ENCODE results near the gene SNX15.
"Not testable (repeated sequence)": the region's sequence is repeated elsewhere in the genome, so short reads cannot be mapped to it uniquely, and the experiment has no call there.

SNX15 gene

DNA sequence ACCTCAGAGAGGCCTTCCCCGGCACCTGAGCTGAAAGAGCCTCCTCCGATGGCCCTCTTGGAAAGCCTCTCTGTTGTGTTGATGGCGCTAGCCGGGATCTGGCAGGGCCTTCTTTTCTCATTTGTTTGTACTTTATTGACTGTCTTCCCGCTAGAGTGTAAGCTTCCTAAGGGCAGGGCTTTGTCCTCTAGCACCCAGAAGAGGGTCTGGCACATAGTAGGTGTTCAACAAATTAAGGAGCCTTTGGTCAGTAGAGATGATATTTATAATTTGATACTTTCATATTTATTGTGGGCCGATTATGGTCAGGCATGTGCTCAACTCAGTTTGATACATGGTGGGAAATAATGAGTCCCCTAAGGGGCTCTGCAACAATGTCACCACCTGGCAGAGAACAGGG is 9.3 kb upstream of the SNX15 start:
- DNase-seq, result no peak

DNA sequence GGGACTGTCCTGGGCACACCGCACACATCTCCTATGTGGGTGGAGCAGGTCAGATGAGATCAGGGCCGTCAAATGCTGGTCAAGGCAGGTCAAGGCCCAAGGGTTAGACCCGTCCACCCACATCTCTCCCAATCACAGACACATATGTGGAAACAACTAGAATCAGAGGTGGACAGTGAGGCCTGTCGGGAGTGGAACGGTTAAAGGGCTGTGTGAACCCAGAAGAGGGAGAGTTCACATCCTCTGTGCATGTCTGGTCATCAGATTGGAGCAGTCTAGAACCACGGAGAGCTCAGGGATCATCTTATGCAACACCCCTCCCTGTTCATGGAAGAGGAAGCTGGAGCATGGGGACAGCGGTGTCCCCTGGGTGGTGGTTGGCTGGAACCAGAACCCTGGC is 7.4 kb upstream of the SNX15 start:
- no peak for DNase-seq

DNA sequence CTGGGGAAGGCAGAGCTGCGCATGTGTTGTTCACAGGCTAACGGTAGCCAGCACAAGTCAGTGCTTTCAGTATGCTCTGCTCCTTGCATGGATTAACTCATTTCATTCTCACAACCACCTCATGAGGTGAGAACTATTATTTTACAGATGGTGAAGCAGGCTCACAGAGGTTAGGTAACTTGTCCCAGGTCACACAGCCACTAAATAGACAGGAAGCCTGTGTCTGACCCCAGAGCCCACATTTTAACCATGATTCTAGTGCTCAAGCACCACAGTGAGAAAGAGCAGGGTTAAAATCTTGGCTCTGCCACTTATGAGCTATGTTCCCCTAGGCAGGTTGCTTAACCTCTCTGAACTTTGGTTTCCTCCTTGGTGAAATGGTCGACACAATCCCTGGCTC is 6.2 kb upstream of the SNX15 start:
- DNase-seq, result no peak

DNA sequence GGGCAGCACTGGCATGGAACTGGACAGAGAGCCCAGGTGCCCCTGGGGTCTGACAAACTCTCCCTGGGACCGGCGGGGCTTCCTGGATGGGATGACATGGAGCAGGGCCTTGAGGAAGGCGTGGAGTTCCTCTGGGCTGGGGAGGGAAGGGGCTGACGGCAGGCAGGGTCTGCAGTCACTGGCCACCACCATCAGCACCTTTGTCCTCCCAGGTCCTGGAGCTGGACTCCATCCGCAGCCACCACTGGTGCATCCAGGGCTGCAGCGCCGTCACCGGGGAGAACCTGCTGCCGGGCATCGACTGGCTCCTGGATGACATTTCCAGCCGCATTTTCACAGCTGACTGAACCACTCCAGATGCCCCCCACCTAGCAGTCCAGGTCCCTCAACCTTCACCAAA is 5.7 kb upstream of the SNX15 start:
- DNase-seq, result no peak

DNA sequence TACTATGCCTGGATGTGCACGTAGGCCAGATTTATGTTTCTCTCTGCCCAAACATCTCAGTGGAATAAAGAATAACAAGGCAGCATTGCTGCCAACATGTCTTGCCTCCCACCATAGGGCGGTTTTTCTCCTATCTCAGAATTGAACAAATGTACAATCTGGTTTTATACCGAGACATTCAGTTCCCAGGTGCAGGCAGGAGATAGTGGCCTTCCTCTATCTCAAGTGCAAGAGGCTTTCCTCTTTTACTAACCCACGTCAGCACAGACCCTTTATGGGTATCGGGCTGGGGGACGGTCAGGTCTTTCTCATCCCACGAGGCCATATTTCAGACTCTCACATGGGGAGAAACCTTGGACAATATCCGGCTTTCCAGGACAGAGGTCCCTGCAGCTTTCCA is 3.7 kb upstream of the SNX15 start:
- not testable (repeated sequence) for DNase-seq

DNA sequence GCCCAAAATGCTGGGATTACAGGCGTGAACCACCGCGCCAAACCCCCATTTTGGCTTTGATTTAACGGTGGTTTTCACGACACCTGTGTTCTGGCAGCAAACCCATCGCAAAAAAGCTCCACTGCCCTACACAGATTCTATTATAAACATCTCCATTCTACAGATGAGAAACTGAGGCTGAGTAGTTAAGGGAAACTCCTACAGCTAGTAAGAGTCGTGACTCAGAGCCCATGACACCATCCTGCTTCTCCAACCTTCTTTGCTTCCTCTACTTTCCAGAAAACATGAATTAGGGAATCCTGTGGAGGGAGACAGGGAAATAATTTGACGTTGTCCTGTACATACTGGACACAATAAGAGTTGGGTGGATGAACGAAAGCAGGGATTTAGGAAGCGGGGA is 429 bp upstream of the SNX15 start:
- DNase-seq, result no peak

DNA sequence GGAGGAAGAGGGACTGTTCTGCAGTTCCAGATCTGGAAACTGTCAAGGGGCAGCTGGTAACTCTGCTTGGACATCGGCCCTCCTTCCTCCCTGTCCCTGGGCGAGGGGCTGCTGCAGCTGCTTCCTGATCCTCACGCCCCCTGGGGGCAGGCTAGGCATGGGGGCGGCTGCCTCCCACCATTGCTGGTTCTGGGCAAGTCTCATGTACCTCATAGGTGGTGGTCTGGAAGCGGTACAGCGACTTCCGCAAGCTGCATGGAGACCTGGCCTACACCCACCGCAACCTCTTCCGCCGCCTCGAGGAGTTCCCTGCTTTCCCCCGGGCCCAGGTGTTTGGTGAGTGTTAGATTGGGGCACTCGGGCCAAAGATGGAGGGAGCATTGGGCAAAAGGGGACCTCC is 5.0 kb downstream of the SNX15 start:
- no peak for DNase-seq

DNA sequence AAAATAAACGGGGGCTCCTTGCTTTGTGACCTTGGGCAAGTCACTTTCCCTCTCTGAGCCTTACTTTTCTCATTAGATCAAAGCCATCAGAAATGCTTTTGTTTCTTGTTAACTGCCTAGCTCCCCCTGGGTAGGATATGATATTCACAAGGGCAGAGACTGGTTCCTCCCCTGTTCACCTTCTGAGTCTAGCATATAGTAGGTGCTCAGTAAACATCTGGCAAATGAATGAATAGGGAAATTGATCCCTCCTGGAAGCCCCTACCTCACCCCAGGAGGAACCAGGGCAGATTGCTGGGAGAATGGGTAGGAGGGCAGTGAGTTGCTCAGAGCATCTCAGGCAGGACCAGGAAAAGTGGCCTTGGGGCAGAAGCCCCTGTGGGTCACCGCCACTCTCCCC is 7.2 kb downstream of the SNX15 start:
- no peak for DNase-seq

DNA sequence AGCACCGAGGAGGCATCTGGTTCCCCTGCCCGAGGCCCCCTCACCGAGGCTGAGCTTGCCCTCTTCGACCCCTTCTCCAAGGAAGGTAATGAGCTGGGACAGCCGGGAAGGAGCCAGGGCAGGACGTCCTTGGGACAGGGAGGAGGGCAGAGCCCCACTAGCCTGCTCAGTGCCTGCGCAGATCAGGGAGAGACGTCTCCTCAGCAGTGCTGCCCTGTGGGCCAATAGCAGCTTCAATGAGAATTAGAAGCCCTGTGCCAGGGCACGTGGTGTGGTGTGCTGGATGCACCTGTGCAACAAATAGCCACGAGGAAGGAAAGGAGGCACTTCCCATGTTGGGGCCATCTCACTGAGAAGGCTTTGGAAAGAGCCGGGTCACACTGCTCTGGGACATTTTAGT is 8.3 kb downstream of the SNX15 start:
- DNase-seq, result no peak

DNA sequence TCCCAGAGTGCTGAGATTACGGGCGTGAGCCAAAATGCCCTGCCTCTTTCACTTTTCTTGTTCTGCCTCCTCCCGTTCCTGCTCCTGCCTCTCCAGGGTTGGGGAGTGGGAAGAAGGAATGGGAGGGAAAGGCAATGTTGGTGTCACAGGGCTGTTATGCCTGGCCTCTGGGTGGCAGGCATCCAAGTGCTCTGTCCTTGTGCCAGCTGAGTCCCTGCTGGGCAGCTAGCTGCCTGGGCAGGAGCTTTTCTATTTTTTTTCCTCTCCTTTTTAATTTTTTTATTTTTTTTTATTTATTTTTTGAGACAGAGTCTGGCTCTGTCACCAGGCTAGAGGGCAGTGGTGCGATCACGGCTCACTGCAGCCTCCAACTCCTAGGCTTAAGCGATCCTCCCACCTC is 9.7 kb downstream of the SNX15 start:
- no peak for DNase-seq

DNA sequence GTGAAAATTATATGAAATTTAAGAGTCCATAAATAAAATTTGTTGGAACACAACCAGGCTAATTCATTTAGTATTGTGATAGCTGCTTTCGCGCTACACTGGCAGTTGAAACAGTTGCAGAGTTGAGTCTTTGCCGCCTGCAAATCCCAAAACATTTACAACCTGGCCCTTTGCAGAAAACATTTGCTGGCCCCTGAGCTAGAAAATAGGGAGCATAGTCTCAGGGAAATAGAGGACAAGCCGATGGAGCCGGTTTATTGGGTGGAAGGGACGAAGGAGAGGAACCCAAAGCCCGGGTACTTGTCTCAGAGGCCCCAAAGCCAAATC is 13.2 kb downstream of the SNX15 start:
- DNase-seq, result no peak

DNA sequence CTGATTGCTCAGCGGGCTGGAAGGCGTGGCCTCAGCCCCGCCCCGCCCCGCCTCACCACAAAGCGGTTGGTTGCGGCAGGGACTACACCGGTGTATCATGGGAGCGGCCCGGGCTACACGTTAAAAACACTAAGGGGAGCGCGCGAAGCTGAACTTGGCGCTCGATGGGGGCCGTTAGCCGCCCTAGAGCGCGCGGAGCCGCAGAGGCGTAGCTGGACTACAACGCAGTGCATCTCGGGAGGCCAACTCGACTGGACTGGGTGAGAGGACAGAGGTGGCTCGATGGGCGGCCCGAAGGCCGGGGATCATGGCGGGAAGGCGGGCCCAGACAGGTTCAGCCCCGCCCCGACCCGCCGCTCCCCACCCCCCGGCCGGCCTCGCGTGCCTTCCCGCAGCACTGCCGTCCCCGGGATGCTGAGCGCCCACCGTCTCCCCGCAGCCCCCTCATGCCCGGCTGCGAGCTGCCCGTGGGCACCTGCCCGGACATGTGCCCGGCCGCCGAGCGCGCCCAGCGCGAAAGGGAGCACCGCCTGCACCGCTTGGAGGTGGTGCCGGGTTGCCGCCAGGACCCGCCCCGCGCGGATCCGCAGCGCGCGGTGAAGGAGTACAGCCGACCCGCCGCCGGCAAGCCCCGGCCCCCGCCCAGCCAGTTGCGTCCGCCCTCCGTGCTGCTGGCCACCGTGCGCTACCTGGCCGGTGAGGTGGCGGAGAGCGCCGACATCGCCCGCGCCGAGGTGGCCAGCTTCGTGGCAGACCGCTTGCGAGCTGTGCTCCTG is 13.8 kb downstream of the SNX15 start, which contains the start of gene SAC3D1:
TSS of gene SAC3D1 (plus strand) at position 364 of the 776 bp plus-strand sequence. CDS start at position 447, 83 bp downstream.
- DNase-seq, result peak; percentile 87 to 91

DNA sequence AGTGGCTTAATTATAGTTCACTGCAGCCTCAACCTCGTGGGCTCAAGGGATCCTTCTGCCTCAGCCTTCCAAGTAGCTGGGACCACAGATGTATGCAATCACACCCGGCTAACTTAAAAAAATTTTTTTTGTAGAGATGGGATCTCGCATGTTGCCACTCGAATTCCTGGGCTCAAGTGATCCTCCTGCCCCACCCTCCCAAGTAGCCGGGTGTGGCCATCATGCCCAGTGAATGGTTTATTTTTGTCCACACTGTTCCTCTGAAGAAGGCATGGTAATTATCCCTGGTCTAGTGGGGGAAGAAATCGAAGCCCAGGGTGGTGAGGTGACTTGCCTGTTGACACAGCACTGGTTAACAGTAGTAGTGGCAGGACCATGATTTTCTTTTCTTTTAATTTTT is 15.7 kb downstream of the SNX15 start:
- DNase-seq, result no peak

DNA sequence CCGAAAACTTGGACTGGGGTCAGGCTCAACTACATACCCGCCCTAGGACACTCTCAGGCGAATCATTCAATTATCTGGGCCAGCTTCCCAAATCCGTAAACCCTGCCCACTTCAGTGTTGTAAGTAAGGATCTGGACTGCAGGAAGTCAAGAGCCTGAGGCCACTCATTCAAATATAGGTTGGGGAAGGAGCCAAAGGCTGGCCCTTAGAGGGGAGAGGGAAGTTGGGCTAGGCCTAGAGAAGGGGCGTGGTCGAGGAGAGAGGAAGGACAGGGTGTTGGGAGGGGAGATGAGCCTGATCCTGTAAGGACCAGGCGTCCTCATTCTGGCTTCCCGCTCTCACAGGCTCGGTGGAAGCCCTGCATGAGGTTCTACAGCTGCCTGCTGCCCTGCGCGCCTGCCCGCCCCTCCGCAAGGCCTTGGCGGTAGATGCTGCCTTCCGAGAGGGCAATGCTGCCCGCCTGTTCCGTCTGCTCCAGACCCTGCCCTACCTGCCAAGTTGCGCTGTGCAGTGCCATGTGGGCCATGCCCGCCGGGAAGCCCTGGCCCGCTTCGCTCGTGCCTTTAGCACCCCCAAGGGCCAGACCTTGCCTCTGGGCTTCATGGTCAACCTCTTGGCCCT is 16.8 kb downstream of the SNX15 start:
- peak in 1 of 2 donors; percentile 26 for DNase-seq

DNA sequence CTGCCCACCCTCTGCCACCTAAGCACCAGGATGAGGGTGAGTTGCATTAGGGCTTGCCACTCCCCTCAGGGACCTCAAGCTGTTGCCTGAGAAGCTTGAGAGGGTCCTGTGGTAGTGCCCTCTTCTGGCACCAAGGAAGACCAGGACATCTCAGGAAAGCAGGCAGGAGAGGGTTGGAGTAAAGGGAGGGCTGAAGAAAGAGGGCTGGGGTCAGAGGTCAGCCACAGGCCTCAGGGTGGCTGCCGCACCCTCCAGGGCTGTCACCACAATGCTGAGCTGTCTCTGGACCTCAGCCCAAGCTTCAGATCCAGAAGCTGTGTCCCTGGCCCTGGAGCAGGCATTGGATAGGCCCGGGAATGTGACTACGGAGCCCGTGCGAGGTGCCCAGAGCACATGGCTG is 17.8 kb downstream of the SNX15 start:
- DNase-seq, result no peak

DNA sequence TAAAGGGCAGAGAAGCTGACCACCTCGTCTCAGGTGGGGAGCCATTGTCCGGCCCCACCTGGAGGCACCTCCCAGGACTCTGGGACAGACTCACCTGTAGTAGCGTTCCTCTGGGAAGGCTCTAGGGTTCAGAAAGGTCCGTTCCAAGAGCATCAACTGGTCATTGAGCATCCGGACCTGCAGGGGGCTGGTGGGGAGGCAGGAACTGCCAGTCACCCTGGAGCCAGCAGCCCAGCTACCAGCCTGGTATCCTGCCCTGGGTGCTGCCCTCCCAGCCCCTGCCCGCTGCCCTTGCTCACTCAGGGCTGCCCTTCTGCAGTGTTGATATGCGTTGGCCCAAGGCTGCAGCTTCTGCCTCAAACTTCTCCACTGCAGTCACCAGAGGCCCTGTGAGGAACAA is 18.5 kb downstream of the SNX15 start:
- DNase-seq, result no peak

DNA sequence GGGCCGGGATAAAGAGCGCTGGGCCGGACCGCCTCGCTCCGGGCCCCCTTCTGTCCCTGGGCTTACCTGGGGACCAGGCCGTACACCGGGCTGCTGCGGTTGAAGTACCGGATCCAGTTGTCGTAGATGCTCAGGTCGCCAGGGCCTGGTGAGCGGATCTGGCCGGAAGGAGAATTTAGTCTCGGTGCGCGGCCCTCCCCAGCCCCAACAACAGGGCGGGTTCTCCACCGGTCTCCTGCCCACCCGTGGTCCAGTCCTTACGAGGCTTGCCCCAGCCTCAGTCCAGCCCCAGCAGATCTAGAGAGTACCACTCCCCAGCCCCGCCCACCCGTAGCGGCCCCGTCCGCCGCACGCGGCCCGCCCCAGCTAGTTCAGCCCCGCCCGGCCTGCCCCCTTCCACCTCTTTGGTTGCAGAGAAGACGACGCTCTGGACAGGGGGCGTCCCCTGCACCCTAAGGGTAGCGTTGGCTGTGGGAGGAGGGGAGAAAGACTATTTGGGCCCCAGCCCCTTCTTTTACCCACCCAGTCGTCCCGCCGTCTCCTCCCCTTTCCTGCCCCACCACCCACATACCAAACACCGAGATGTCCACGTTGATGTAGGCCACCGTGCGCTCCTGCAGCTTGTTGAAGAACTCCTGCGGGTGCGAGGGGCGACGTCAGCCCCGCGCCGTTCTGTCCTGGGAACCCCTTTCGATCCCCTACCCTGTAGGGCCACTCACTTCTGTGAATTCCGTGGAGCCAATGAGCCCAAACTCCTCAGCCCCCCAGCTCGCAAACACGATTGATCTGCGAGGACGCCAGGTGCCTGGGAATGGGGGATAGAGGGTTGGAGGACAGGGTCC is 20.6 kb downstream of the SNX15 start:
- DNase-seq, result peak in 1 of 2 donors; percentile 25

DNA sequence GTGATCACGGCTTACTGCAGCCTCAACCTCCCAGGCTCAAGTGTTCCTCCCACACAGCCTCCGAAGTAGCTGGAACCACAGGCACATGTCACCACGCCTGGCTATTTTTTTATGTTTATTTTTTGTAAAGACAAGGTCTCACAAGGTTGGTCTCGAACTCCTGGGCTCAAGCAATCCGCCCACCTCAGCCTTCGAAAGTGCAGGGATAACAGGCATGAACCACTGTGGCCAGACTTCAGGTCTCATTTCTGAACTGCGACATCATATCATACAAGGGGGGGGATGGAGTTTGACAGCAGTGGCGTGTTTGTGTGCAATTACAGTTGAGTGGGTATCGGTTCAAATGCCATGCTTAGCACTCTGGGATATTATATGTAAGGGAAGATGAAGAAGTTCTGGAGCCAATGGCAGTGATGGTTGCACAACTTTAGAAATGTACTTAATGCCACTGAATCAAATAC is 24.2 kb downstream of the SNX15 start:
- no peak for DNase-seq

DNA sequence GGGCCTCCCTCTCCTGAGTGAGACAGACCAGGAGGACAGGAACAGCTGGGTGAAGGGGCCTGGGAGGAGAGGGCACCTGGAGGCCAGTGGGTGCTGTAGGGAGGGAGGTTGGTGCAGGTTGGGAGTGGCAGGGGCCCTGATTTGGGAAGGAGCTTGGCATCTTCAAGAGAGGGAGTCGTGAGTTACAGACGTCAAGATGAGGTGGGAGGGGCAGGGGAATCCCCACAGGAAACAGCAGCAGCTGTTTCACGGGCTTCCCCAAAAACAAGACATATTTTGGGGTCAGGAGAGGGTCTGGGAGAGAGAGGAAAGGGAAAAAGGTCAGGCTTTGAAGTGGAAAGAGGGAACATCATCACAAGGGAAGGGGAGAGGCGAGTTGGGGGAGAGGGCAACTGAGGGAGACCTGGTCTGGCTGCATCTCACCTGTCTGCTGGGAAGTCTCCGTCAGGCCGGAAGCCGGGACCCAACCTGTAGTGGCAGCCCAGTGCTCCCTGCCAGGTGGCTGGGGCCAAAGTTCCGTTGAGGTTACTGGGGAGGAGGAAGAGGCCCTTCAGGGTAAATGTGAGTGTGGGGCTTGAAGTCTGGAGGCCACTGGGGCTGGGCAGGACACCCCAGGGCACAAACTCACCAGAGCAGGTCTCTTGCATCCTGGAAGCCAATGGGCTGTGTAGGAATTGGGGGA is 26.7 kb downstream of the SNX15 start:
- peak; percentile 6 to 34 for DNase-seq

DNA sequence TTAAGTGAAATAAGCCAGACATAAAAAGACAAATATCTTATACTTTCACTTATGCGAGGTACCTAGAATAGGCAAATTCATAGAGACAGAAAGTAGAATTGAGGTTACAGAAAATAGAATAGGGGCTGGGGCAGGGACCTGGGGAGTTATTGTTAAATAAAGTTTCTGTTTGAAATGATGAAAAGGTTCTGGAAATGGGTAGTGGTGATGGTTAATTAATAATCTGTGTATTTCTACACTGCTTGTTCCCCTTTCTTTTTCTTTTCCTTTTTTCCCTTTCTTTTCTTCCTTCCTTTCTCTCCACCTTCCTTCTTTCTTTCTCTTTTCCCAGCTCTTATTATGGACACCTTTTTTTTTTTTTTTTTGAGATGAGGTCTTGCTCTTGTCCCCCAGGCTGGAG is 28.3 kb downstream of the SNX15 start:
- DNase-seq, result no peak

DNA sequence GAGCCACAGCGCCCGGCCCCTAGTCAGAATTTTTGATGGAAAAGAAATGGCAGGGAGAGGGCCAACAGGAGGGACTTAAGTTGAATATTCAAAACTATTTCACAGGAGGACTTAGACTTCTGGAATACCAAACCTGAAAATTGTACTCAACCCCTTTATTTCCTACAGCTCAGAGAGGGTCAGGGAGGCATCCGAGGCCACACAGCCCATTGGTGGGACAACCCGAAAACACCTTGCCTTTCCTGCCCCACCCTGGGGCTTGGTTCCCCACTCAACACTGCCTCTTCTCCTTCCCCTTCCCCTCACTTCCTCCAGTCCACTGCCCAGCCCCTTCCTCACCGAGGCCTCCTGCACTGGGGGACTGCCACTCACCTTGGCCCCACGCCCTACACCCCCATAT is 29.8 kb downstream of the SNX15 start:
- DNase-seq, result no peak

DNA sequence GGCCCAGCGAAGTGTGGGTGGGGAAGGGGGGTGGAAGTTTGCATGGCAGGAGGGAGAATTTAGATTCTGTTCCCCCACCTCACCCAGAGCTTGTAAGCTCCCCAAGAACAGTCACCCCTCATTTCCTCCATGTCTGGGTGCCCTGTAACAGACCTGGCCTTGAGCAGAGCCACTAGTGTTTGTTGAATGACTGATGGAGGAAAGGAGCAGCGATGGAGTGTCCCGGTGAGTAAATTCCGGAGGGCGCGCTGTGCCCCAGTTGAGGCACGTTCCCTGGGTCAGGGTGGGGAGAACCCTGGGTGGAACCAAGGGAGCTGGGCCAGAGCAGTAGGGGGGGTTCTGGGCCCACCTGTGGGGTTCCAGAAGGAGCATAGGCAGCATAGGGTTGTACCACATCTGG is 30.3 kb downstream of the SNX15 start:
- DNase-seq, result no peak

DNA sequence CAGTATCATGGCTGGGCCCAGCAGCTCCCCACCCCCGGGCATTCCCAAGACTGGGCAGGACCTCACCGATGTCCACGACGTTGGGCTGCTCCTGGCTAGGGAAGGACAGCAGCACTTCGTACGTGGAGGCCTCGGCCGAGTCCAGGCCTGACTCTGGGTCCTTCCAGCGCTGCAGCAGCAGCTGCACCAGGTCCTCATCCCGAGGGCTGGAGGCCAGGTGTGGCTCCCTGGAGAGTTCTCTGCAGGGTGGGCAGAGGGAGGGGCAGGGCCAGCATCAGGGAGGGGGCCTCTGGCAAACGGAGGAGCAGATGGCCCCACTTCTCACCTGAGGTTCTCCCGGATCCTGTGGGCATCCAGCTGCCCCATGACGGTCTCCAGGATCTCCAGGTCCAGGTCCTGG is 30.8 kb downstream of the SNX15 start:
- no peak for DNase-seq

Data from CD4-positive, alpha-beta T cell treated with Interferon alpha-2 for 1 hour (primary cell).